Cardiac muscle cell (in vitro differentiated cells and primary cell): ENCODE results near the gene CXCL9. TPM values are rescaled to one million over a fixed set of nuclear protein-coding genes. Genes with fewer than 3 reads are reported as not detected.
A peak's percentile ranks its signal among the peaks of the same experiment; 100 is the strongest.

Source experiments
- DNase-seq, 2 donors: peaks; one replicate each; pipeline versions ENCODE4 v3.0.0 to v3.0.0-alpha.2; 2010 to 2017; ENCODE audit warnings: low read depth in 1 of 2, low spot score in 1 of 2
- H3K27ac ChIP-seq: fragments of 200-600 bp; sonication (generic); 2 replicates; pipeline ENCODE4 v1.5.1; 2016
- H3K27me3 ChIP-seq: fragments of 200-600 bp; sonication (generic); 2 replicates; pipeline ENCODE4 v1.6.0; 2016; ENCODE audit warnings: control low read depth
- H3K36me3 ChIP-seq: fragments of 200-600 bp; sonication (generic); 2 replicates; pipeline ENCODE4 v1.5.1; 2016; ENCODE audit warnings: control low read depth
- H3K4me1 ChIP-seq: fragments of 200-600 bp; sonication (generic); 2 replicates; pipeline ENCODE4 v1.8.1; 2017; ENCODE audit warnings: low read depth, mild to moderate bottlenecking, mixed run types
- H3K4me3 ChIP-seq: fragments of 200-600 bp; sonication (generic); 2 replicates; pipeline ENCODE4 v1.5.1; 2016; ENCODE audit warnings: mild to moderate bottlenecking
- H3K9me3 ChIP-seq: fragments of 200-600 bp; sonication (generic); 2 replicates; pipeline ENCODE4 v1.5.1; 2017; ENCODE audit warnings: low read depth, mild to moderate bottlenecking, control low read depth
- polyA plus RNA-seq: library from polyadenylated mRNA; unstranded; fragments of >200 nt; fragmentation: Nextera tagmentation; extraction: Ambion mirVana; gene quantifications from 2 replicates; pipeline ENCODE4 v1.2.1, GENCODE V29; 2016
- total RNA-seq: library from RNA; depleted of rRNA; stranded (reverse); fragments of >200 nt; gene quantifications from 2 replicates; pipeline ENCODE4 v1.2.3, GENCODE V29; 2016
- TF ChIP-seq, protein P1 (sequence below): IDR thresholded peaks from 2 replicates; pipeline ENCODE4 v1.5.1; 2012; ENCODE audit warnings: low read depth, mild to moderate bottlenecking, low read length

The CXCL9 gene
- total and polyA plus RNA-seq, 2 experiments from 2014 or later: not detected

GRCh38 chr4:75989846-75990528 is 17.3 kb downstream of the CXCL9 start:
- DNase-seq: peak in 1 of 2 donors; percentile 31
- Histone ChIP-seq H3K27me3 (peaks cover 18% of the 10 kb centered on the region), H3K36me3 (no peaks in the 10 kb centered on the region), H3K9me3 (no peaks in the 10 kb centered on the region), H3K27ac (peak overlapping the region; percentile 69), H3K4me1 (peaks cover 11% of the 10 kb centered on the region), H3K4me3 (peak overlapping the region; percentile 66)
- TF ChIP-seq, protein P1, sequence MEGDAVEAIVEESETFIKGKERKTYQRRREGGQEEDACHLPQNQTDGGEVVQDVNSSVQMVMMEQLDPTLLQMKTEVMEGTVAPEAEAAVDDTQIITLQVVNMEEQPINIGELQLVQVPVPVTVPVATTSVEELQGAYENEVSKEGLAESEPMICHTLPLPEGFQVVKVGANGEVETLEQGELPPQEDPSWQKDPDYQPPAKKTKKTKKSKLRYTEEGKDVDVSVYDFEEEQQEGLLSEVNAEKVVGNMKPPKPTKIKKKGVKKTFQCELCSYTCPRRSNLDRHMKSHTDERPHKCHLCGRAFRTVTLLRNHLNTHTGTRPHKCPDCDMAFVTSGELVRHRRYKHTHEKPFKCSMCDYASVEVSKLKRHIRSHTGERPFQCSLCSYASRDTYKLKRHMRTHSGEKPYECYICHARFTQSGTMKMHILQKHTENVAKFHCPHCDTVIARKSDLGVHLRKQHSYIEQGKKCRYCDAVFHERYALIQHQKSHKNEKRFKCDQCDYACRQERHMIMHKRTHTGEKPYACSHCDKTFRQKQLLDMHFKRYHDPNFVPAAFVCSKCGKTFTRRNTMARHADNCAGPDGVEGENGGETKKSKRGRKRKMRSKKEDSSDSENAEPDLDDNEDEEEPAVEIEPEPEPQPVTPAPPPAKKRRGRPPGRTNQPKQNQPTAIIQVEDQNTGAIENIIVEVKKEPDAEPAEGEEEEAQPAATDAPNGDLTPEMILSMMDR: no peak

DNA sequence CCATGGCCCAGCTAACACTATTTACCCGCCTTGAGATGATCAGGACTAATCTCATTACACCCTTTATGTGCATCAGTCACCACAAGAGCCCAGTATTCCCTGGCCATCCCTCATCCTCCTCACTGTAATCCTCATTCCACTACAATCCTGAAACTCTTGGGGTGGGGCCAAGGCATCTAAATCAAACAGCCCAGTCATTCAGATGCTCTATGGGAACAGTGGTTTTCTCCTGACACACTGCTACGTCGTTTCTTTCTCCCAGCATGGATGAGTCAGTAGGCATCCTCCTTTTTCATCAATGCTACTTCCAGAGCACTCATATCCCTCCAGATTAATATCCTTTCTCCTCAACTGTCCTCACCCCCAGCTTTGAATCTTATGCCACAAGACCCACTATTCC is 22.2 kb downstream of the CXCL9 start:
- no peak overlapping the region for H3K27ac ChIP-seq
- peak in 1 of 2 donors; percentile 47 for DNase-seq
- H3K4me1 ChIP-seq: peaks cover 11% of the 10 kb centered on the region
- no peak overlapping the region for H3K4me3 ChIP-seq
- H3K27me3 ChIP-seq: no peaks in the 10 kb centered on the region
- no peaks in the 10 kb centered on the region for H3K9me3 ChIP-seq
- TF ChIP-seq, protein P1: no peak
- H3K36me3 ChIP-seq: peaks cover 2% of the 10 kb centered on the region

GRCh38 chr4:75980576-75980975 is 26.7 kb downstream of the CXCL9 start:
- Histone ChIP-seq H3K4me3 (no peak overlapping the region), H3K9me3 (no peaks in the 10 kb centered on the region), H3K27me3 (no peaks in the 10 kb centered on the region), H3K4me1 (no peaks in the 10 kb centered on the region), H3K27ac (no peak overlapping the region), H3K36me3 (peaks cover 24% of the 10 kb centered on the region)
- TF ChIP-seq, protein P1: no peak
- DNase-seq: no peak

GRCh38 chr4:75976177-75976576 is 31.1 kb downstream of the CXCL9 start:
- TF ChIP-seq, protein P1: no peak
- no peak for DNase-seq
- no peaks in the 10 kb centered on the region for H3K9me3 ChIP-seq
- H3K27me3 ChIP-seq: no peaks in the 10 kb centered on the region
- peaks cover 45% of the 10 kb centered on the region for H3K36me3 ChIP-seq
- no peaks in the 10 kb centered on the region for H3K4me1 ChIP-seq
- H3K4me3 ChIP-seq: no peak overlapping the region
- H3K27ac ChIP-seq: no peak overlapping the region

DNA sequence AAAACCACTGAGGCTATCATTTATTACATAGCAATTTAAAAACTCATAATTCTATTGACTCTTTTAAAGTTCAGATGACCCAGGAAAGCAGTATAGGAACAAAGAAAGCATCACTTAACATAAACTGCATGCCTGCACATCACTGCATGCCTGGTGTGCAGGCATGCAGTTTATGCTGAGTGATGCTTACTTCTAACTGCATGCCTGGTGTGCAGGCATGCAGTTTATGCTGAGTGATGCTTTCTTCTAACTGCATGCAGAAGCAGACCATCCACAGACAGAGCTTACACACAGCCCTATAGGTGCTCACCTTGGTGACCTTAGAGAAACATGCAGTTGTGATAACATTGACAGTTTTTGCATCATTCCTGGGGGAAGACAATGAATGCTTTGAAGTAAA is 33.5 kb downstream of the CXCL9 start:
- Histone ChIP-seq H3K4me3 (no peak overlapping the region), H3K27me3 (no peaks in the 10 kb centered on the region), H3K36me3 (peaks cover 60% of the 10 kb centered on the region), H3K27ac (no peak overlapping the region), H3K9me3 (no peaks in the 10 kb centered on the region), H3K4me1 (no peaks in the 10 kb centered on the region)
- no peak for DNase-seq
- TF ChIP-seq, protein P1: no peak
